Progenitor cell of endocrine pancreas (in vitro differentiated cells): ENCODE results near the gene LIPC. TPM values are rescaled to one million over a fixed set of nuclear protein-coding genes. Genes with fewer than 3 reads are reported as not detected.

ENCODE experiments used
- DNase-seq: peaks from one replicate; pipeline ENCODE4 v3.0.0; 2021; ENCODE audit warnings: low spot score; ENCODE audit not compliant: unreplicated experiment
- H3K27ac Mint-ChIP-seq: 2 replicates; pipeline ENCODE4 v1.8.0; 2021; ENCODE audit warnings: mild to moderate bottlenecking, moderate library complexity, mixed read lengths
- H3K27me3 Mint-ChIP-seq: 2 replicates; pipeline ENCODE4 v1.8.0; 2021; ENCODE audit warnings: mixed read lengths
- H3K36me3 Mint-ChIP-seq: 2 replicates; pipeline ENCODE4 v1.8.0; 2022; ENCODE audit warnings: mixed read lengths; ENCODE audit not compliant: insufficient read depth
- H3K4me1 Mint-ChIP-seq: 2 replicates; pipeline ENCODE4 v1.8.0; 2021; ENCODE audit warnings: low read depth, mixed read lengths
- H3K4me3 Mint-ChIP-seq: 2 replicates; pipeline ENCODE4 v1.8.0; 2021; ENCODE audit warnings: low read depth, mild to moderate bottlenecking, moderate library complexity, mixed read lengths
- H3K9me3 Mint-ChIP-seq: 2 replicates; pipeline ENCODE4 v1.8.0; 2021; ENCODE audit warnings: low read depth, mixed read lengths
- CTCF ChIP-seq: fragments of 200-600 bp; sonication (generic); IDR thresholded peaks from one replicate; pipeline ENCODE4 v1.5.0; 2021; ENCODE audit warnings: antibody characterized with exemption, mild to moderate bottlenecking; ENCODE audit not compliant: unreplicated experiment
- total RNA-seq: library from RNA; stranded (reverse); gene quantifications from 2 replicates; pipeline ENCODE4 v1.2.1, GENCODE V29; 2021

LIPC gene
- total RNA-seq, 1 donor from 2014 or later, result 5.9 TPM

DNA sequence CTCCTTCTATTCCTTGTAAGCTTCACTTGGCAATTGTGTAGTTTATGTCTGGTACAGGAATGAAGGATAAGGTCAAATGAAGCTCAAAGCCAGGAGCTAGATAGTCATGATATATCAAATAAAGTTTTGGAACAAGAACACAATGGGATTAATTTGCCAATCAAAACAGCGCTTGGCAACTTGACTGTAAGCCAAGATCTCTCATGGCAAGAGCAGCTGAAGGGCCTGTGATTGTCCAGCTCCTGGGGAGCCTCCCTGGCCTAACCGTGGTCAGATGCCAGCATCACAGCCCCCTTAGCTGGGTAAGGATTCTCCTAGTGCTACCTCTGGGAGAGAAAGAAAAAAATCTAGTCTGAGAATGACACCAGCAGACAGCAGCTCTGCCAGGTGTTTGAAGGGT, 97.2 kb downstream of the LIPC start:
- Mint-ChIP-seq H3K4me3 (no peak overlapping the region), H3K9me3 (no peaks in the 10 kb centered on the region)
- no peak for DNase-seq

DNA sequence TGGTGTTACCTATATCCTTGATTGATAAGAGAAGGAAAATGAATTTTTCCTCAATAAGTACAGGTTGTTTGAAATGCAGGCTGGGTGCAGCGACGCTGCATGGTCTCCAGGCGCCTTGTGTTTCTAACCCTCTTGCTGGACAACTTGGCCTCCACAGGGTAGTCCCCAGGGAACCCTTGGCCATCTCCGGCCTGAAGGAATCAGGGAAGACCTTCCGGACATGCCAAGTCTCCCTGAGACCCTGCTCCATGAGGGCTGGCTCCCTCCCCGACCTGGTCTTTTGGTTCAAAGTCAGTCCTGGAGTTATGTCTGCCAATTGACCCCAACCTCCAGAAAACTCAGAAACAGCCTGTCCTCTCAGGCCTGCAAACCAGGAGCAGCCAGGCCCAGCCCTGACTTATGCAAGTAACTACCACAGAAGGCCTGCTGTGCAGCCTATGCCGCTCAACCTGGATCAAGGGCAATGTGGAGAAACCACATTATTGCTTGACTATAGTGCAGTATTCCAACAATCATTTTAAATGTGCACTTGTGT, 98.3 kb downstream of the LIPC start:
- H3K4me1 Mint-ChIP-seq, result peaks cover 11% of the 10 kb centered on the region
- TF ChIP-seq CTCF, result no peak
- peaks cover 10% of the 10 kb centered on the region for H3K27me3 Mint-ChIP-seq
- no peak for DNase-seq
- H3K36me3 Mint-ChIP-seq, result no peaks in the 10 kb centered on the region
- H3K27ac Mint-ChIP-seq, result no peak overlapping the region
- no peaks in the 10 kb centered on the region for H3K9me3 Mint-ChIP-seq
- H3K4me3 Mint-ChIP-seq, result no peak overlapping the region

More for the DNA sequence above, 97.2 kb downstream of the LIPC start:
- TF ChIP-seq CTCF, result no peak
- Mint-ChIP-seq H3K4me1 (peaks cover 11% of the 10 kb centered on the region), H3K27ac (peak overlapping the region; percentile 81), H3K27me3 (peaks cover 3% of the 10 kb centered on the region), H3K36me3 (no peaks in the 10 kb centered on the region)

DNA sequence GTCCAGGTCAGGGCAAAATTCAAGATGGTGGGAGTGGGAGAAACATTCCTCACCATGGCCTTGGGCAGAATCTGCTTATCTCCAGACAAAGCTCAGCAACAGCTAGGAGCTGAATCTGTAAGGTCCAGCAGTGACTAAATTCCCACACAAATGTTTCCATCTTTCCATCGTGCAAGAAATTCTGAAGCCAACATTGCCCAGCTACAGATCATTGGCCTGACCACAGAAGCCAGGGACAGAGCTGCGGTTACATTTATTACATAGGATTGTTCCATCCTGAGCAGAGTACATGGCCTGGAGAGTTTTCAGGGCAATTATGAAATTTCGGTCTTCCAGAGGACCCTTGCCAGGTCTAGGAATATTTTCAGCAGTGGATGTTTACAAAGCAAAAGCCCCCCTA, 100.3 kb downstream of the LIPC start:
- DNase-seq, result no peak
- Mint-ChIP-seq H3K27ac (no peak overlapping the region), H3K36me3 (no peaks in the 10 kb centered on the region), H3K4me3 (no peak overlapping the region), H3K9me3 (no peaks in the 10 kb centered on the region), H3K27me3 (peaks cover 17% of the 10 kb centered on the region), H3K4me1 (peaks cover 12% of the 10 kb centered on the region)
- TF ChIP-seq CTCF, result no peak

GRCh38 chr15:58534556-58534955, 102.8 kb downstream of the LIPC start:
- Mint-ChIP-seq H3K4me3 (no peak overlapping the region), H3K27ac (no peak overlapping the region), H3K4me1 (peaks cover 7% of the 10 kb centered on the region), H3K27me3 (peaks cover 23% of the 10 kb centered on the region), H3K9me3 (no peaks in the 10 kb centered on the region), H3K36me3 (no peaks in the 10 kb centered on the region)
- DNase-seq, result no peak
- TF ChIP-seq CTCF, result no peak

DNA sequence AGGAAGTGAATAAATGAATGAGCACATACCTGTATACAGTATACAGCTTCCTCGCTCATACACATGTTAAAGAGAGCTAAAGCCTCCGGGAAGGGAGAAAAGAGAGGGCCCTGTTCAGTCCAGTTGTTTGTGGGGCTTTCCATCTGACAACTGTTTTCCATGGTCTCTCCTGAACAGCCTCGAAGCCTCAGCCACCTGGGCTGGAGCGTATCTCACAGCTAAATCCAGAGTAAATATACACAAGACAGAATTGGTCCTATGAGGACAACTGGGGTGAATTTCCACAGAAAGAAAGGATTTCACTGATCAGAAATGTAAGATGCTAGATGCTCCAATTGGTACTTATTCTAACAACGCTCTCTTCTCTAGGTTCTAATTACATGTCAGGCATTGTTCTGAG, 103.5 kb downstream of the LIPC start:
- H3K4me3 Mint-ChIP-seq, result no peak overlapping the region
- H3K4me1 Mint-ChIP-seq, result peaks cover 7% of the 10 kb centered on the region
- H3K27me3 Mint-ChIP-seq, result peaks cover 28% of the 10 kb centered on the region
- no peak overlapping the region for H3K27ac Mint-ChIP-seq
- no peaks in the 10 kb centered on the region for H3K9me3 Mint-ChIP-seq
- no peak for TF ChIP-seq CTCF
- DNase-seq, result no peak
- no peaks in the 10 kb centered on the region for H3K36me3 Mint-ChIP-seq
